ENCODE data around the gene FHIT.

DNA sequence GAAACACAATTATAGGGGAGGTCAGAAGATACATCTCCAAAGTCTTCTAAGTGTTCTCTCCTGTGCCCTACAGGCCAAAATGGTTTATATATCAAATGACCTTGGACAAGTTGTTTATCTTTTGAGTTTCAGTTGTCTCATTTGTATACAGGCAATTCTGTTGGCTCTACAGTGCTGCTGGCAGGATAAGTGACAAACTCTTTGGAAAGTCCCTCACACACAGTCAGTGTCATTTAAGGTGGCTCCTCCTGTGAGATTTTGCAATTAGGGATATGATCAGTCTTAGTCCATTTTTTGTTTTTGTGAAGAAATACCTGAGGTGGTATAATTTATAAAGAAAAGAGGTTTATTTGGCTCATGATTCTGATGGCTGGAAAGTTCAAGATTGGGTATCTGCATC, 1165.6 kb downstream of the FHIT start:
- TF ChIP-seq, protein P1, sequence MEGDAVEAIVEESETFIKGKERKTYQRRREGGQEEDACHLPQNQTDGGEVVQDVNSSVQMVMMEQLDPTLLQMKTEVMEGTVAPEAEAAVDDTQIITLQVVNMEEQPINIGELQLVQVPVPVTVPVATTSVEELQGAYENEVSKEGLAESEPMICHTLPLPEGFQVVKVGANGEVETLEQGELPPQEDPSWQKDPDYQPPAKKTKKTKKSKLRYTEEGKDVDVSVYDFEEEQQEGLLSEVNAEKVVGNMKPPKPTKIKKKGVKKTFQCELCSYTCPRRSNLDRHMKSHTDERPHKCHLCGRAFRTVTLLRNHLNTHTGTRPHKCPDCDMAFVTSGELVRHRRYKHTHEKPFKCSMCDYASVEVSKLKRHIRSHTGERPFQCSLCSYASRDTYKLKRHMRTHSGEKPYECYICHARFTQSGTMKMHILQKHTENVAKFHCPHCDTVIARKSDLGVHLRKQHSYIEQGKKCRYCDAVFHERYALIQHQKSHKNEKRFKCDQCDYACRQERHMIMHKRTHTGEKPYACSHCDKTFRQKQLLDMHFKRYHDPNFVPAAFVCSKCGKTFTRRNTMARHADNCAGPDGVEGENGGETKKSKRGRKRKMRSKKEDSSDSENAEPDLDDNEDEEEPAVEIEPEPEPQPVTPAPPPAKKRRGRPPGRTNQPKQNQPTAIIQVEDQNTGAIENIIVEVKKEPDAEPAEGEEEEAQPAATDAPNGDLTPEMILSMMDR (IDR thresholded peaks at IDR 0.05): no peak
- TF ChIP-seq POLR2A (IDR thresholded peaks at IDR 0.05): no peak

All from transverse colon (tissue), 3 donors.